Progenitor cell of endocrine pancreas (in vitro differentiated cells): ENCODE data around the gene EMILIN3. TPM values are rescaled to one million over a fixed set of nuclear protein-coding genes. Genes with fewer than 3 reads are reported as not detected.

Experiments used
- DNase-seq: peaks from one replicate; pipeline ENCODE4 v3.0.0; 2021; ENCODE audit warnings: low spot score; ENCODE audit not compliant: unreplicated experiment
- H3K27ac Mint-ChIP-seq: 2 replicates; pipeline ENCODE4 v1.8.0; 2021; ENCODE audit warnings: mild to moderate bottlenecking, moderate library complexity, mixed read lengths
- H3K27me3 Mint-ChIP-seq: 2 replicates; pipeline ENCODE4 v1.8.0; 2021; ENCODE audit warnings: mixed read lengths
- H3K36me3 Mint-ChIP-seq: 2 replicates; pipeline ENCODE4 v1.8.0; 2022; ENCODE audit warnings: mixed read lengths; ENCODE audit not compliant: insufficient read depth
- H3K4me1 Mint-ChIP-seq: 2 replicates; pipeline ENCODE4 v1.8.0; 2021; ENCODE audit warnings: low read depth, mixed read lengths
- H3K4me3 Mint-ChIP-seq: 2 replicates; pipeline ENCODE4 v1.8.0; 2021; ENCODE audit warnings: low read depth, mild to moderate bottlenecking, moderate library complexity, mixed read lengths
- H3K9me3 Mint-ChIP-seq: 2 replicates; pipeline ENCODE4 v1.8.0; 2021; ENCODE audit warnings: low read depth, mixed read lengths
- total RNA-seq: library from RNA; stranded (reverse); gene quantifications from 2 replicates; pipeline ENCODE4 v1.2.1, GENCODE V29; 2021
- TF ChIP-seq, protein P1 (sequence below): fragments of 200-600 bp; sonication (generic); IDR thresholded peaks from one replicate; pipeline ENCODE4 v1.5.0; 2021; ENCODE audit warnings: antibody characterized with exemption, mild to moderate bottlenecking; ENCODE audit not compliant: unreplicated experiment

EMILIN3 gene
- total RNA-seq, 1 donor from 2014 or later: 0.96 TPM

DNA sequence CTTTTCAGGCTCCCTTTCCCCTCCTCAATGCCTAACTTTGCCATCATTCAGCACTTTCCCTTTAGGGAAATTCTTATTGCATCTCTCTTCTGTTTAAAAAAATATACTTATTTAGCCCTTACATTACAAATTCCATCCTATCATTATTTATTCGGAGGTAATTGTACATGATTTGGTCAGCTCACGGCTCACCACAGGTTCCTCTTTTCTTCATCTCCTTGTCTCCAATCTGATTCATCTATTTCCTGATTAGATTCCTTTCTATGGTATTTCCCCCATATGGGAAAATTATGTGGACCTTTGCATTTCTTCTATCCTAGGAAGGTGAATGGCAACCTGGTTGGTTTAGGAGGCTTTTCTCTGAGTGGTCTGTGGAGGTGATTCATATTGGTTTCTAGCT, 12.9 kb upstream of the EMILIN3 start:
- Mint-ChIP-seq H3K27ac (no peak overlapping the region), H3K4me3 (no peak overlapping the region), H3K4me1 (no peaks in the 10 kb centered on the region), H3K27me3 (peaks cover 24% of the 10 kb centered on the region), H3K9me3 (no peaks in the 10 kb centered on the region), H3K36me3 (no peaks in the 10 kb centered on the region)
- TF ChIP-seq, protein P1, sequence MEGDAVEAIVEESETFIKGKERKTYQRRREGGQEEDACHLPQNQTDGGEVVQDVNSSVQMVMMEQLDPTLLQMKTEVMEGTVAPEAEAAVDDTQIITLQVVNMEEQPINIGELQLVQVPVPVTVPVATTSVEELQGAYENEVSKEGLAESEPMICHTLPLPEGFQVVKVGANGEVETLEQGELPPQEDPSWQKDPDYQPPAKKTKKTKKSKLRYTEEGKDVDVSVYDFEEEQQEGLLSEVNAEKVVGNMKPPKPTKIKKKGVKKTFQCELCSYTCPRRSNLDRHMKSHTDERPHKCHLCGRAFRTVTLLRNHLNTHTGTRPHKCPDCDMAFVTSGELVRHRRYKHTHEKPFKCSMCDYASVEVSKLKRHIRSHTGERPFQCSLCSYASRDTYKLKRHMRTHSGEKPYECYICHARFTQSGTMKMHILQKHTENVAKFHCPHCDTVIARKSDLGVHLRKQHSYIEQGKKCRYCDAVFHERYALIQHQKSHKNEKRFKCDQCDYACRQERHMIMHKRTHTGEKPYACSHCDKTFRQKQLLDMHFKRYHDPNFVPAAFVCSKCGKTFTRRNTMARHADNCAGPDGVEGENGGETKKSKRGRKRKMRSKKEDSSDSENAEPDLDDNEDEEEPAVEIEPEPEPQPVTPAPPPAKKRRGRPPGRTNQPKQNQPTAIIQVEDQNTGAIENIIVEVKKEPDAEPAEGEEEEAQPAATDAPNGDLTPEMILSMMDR: no peak
- DNase-seq: no peak

DNA sequence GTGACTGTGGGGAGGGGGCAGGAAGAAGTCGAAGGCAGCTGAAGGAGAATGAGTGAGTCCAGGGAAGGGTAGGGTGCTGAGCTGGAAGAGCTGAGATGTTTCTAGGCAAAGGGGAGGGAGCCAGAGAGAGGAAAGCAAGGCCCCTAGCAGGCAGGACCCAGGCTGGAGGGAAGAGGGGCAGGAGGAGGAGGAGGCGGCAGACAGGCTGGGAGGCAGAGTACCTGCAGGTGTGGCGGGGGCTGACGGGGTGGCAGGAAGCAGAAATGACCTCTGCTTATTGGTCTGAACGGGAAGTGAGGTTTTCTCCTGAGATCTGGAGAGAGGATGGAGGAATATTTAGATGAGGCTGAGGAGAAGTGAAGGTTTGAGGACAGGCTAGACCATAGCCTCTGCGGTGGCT, 10.7 kb upstream of the EMILIN3 start:
- H3K27me3 Mint-ChIP-seq: peaks cover 19% of the 10 kb centered on the region
- peaks cover 8% of the 10 kb centered on the region for H3K4me1 Mint-ChIP-seq
- no peaks in the 10 kb centered on the region for H3K9me3 Mint-ChIP-seq
- H3K36me3 Mint-ChIP-seq: no peaks in the 10 kb centered on the region
- H3K27ac Mint-ChIP-seq: no peak overlapping the region
- DNase-seq: no peak
- no peak overlapping the region for H3K4me3 Mint-ChIP-seq
- TF ChIP-seq, protein P1: no peak

DNA sequence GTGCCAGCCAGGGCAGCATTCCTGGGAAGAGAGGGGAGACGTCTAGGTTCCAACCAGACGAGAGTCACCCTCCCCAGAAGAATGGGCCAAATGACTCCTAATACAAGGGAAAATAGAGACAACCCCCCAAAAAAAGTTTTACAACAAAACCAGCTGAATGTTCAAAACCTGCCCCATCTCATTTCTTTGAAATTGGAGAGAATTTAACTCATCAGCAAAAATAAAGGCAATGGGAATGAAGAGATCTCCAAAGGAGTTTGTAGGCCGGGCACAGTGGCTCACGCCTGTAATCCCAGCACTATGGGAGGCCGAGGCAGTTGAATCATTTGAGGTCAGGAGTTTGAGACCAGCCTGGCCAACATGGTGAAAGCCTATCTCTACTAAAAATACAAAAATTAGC, 9.7 kb upstream of the EMILIN3 start:
- Mint-ChIP-seq H3K27ac (no peak overlapping the region), H3K4me3 (no peak overlapping the region), H3K9me3 (peaks cover 2% of the 10 kb centered on the region), H3K4me1 (peaks cover 8% of the 10 kb centered on the region), H3K36me3 (no peaks in the 10 kb centered on the region), H3K27me3 (peaks cover 21% of the 10 kb centered on the region)
- TF ChIP-seq, protein P1: no peak
- no peak for DNase-seq

DNA sequence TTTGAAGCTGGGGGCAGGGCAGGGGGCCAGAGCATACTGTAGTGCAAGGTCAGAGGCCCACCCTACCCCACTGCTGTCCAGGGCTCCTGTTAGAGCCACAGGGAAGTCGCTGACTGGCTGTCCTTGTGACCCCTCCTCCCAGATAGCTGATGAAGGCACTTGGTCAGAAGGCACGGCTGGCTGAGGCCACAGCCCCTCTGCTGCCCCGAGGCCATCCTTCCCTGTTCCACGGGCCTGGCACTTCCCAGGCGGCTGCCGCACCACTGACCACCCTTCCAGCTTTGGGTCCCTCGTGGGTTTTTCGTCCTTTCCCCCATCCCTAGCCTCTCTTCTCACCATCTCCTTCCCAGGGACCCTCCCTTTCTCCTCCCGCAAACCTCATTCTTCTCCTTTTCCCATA, 9.2 kb upstream of the EMILIN3 start:
- DNase-seq: no peak
- H3K27ac Mint-ChIP-seq: no peak overlapping the region
- peaks cover 23% of the 10 kb centered on the region for H3K27me3 Mint-ChIP-seq
- H3K36me3 Mint-ChIP-seq: no peaks in the 10 kb centered on the region
- H3K9me3 Mint-ChIP-seq: peaks cover 5% of the 10 kb centered on the region
- H3K4me3 Mint-ChIP-seq: no peak overlapping the region
- TF ChIP-seq, protein P1: no peak
- peaks cover 8% of the 10 kb centered on the region for H3K4me1 Mint-ChIP-seq

DNA sequence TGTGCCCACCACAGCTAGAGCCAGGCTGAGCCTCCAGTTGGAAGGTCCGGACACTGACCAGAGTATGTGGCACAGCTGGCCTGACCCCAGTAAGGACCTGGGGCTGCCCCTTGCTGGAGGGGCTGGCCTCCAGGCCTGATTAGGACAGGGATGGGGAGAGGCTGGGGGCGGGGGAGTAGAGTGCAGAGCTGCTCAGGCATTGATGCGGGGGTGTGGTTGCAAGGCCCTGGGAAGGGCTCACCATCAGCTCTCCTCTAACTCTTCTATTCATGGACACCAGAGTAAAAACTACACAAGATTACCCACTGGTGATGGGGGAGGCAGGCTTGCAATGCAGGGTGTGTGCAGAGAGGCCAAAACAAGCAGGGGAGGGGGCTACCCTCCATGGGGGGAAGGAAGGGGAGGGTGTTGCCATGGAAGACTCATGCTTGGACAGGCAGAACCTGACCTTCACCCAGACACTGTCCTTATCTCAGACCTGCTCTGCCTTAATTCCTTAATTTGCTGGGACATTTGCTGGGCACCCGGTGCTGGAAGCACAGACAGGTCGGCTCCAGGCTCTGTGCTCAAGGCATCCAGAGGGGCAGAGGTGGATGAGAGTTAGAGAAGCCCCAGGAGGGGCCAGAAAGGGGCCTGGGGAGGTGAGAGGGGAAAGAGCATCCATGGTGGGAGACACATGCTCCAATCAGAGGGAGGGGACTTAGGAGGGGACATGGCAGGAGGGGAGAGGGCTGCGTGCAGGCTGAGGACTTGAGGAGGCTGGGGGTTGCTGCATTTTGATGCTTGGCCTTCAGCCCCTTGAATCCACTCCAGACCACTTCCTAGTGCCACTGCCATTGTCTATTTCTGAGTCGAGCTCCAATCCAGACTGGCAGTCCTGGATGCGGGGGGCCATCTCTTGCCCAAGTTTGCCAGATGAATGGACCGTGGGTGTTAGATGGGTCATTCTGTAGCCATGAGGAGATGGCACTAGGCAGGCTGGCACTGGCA, 7.6 kb upstream of the EMILIN3 start:
- DNase-seq: no peak
- TF ChIP-seq, protein P1: no peak
- no peak overlapping the region for H3K27ac Mint-ChIP-seq
- H3K9me3 Mint-ChIP-seq: peaks cover 5% of the 10 kb centered on the region
- no peak overlapping the region for H3K4me3 Mint-ChIP-seq
- H3K36me3 Mint-ChIP-seq: no peaks in the 10 kb centered on the region
- peaks cover 8% of the 10 kb centered on the region for H3K4me1 Mint-ChIP-seq
- H3K27me3 Mint-ChIP-seq: peaks cover 26% of the 10 kb centered on the region
